ENCODE measurements around the gene PKP4. TPM values are rescaled to one million over a fixed set of nuclear protein-coding genes. Genes with fewer than 3 reads are reported as not detected.

Gene PKP4
- total RNA-seq, 2 experiments from 2014 or later: 68.7 to 73.2 TPM

DNA sequence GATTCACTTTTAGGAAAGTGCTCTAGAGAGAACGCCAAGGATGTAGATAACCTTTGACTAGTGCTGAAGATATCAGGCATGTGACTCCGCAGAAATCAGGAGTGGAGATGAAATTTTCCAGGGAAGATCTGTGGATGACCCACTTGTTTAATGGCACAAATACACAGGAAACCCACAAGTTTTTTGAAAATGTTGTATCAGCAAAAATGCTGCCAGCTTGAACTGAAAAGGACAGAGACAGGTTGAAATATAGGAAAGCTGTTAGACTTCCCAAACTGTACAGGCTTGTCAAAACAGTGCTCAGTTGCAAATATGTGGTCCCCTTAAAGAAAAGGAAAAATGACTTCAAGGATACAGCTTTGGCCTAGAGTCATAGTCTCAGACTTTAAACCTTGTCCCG lies 96.5 kb downstream of the PKP4 start:
- H3K4me1 ChIP-seq (ENCODE audit: insufficient read depth, low read length, poor library complexity, severe bottlenecking): no peaks in the 10 kb centered on the region
- CTCF ChIA-PET (ENCODE audit: unreplicated experiment): no interaction called here
- H2AFZ ChIP-seq (ENCODE audit: low read length): no peak overlapping the region
- H4K20me1 ChIP-seq (ENCODE audit: insufficient read depth, low read length): no peaks in the 10 kb centered on the region
- H3K4me3 ChIP-seq (ENCODE audit: low read depth, low read length, poor library complexity, severe bottlenecking): no peak overlapping the region
- BruUV-seq (replicated peaks): no TSS peak
- no peaks in the 10 kb centered on the region for H3K36me3 ChIP-seq (ENCODE audit: insufficient read depth, low read length)
- intact Hi-C loops (cut with micrococcal nuclease; ENCODE audit: unreplicated experiment): no loop called here
- no peak overlapping the region for H3K27ac ChIP-seq (ENCODE audit: low read depth, low read length, poor library complexity, severe bottlenecking)
- no peaks in the 10 kb centered on the region for H3K79me2 ChIP-seq (ENCODE audit: insufficient read depth, low read depth, low read length)
- H3K9me3 ChIP-seq (ENCODE audit: low read length): no peaks in the 10 kb centered on the region
- POLR2A ChIA-PET: interaction anchor here (1.0 kb wide), 1 partner anchor 10 kb away, joined by 4 read pairs; no protein-coding TSS in a partner anchor
- H3K4me2 ChIP-seq (ENCODE audit: low read length): no peak overlapping the region
- no peak for TF ChIP-seq EZH2phosphoT487 (IDR thresholded peaks at IDR 0.05; ENCODE audit: borderline replicate concordance, low read depth, low read length)
- TF ChIP-seq, protein P1, sequence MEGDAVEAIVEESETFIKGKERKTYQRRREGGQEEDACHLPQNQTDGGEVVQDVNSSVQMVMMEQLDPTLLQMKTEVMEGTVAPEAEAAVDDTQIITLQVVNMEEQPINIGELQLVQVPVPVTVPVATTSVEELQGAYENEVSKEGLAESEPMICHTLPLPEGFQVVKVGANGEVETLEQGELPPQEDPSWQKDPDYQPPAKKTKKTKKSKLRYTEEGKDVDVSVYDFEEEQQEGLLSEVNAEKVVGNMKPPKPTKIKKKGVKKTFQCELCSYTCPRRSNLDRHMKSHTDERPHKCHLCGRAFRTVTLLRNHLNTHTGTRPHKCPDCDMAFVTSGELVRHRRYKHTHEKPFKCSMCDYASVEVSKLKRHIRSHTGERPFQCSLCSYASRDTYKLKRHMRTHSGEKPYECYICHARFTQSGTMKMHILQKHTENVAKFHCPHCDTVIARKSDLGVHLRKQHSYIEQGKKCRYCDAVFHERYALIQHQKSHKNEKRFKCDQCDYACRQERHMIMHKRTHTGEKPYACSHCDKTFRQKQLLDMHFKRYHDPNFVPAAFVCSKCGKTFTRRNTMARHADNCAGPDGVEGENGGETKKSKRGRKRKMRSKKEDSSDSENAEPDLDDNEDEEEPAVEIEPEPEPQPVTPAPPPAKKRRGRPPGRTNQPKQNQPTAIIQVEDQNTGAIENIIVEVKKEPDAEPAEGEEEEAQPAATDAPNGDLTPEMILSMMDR (conservative IDR thresholded peaks at IDR 0.05; ENCODE audit: low read length): no peak
- DNase-seq (ENCODE audit: low spot score): no peak
- H3K9me2 ChIP-seq (ENCODE audit: insufficient read depth, low read length): no peaks in the 10 kb centered on the region

DNA sequence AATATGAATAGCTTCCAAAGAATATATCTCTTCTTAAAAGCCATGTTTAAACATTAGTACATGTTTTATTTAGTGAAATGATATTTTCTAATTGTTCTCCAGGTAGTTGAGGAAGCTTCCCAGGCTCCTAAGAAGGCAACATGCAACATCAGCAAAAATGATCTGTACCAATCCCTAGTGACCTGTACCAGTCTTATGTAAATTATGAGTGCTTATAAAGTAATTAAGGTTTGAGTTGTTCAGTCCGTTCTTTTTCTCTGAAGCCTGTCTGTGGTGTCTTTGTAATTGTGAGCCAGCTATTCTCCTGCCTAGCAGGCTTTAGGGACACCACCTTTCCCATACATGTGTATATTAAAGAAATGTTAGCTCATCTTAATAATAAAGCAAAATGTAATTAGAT lies 98.2 kb downstream of the PKP4 start:
- no peaks in the 10 kb centered on the region for H3K36me3 ChIP-seq (ENCODE audit: insufficient read depth, low read length)
- H3K4me2 ChIP-seq (ENCODE audit: low read length): no peak overlapping the region
- H4K20me1 ChIP-seq (ENCODE audit: insufficient read depth, low read length): no peaks in the 10 kb centered on the region
- H3K4me3 ChIP-seq (ENCODE audit: low read depth, low read length, poor library complexity, severe bottlenecking): no peak overlapping the region
- DNase-seq (ENCODE audit: low spot score): no peak
- POLR2A ChIA-PET: interaction anchor here (1.0 to 1.1 kb wide), 2 partner anchors 14 to 19 kb away, joined by 4 to 5 read pairs; no protein-coding TSS in a partner anchor
- H3K9me2 ChIP-seq (ENCODE audit: insufficient read depth, low read length): no peaks in the 10 kb centered on the region
- H3K27ac ChIP-seq (ENCODE audit: low read depth, low read length, poor library complexity, severe bottlenecking): no peak overlapping the region
- H2AFZ ChIP-seq (ENCODE audit: low read length): no peak overlapping the region
- H3K4me1 ChIP-seq (ENCODE audit: insufficient read depth, low read length, poor library complexity, severe bottlenecking): no peaks in the 10 kb centered on the region
- no peaks in the 10 kb centered on the region for H3K79me2 ChIP-seq (ENCODE audit: insufficient read depth, low read depth, low read length)
- BruUV-seq (replicated peaks): no TSS peak
- intact Hi-C loops (cut with micrococcal nuclease; ENCODE audit: unreplicated experiment): no loop called here
- CTCF ChIA-PET (ENCODE audit: unreplicated experiment): no interaction called here
- TF ChIP-seq EZH2phosphoT487 (IDR thresholded peaks at IDR 0.05; ENCODE audit: borderline replicate concordance, low read depth, low read length): no peak
- TF ChIP-seq, protein P1 (conservative IDR thresholded peaks at IDR 0.05; ENCODE audit: low read length): no peak
- no peaks in the 10 kb centered on the region for H3K9me3 ChIP-seq (ENCODE audit: low read length)

DNA sequence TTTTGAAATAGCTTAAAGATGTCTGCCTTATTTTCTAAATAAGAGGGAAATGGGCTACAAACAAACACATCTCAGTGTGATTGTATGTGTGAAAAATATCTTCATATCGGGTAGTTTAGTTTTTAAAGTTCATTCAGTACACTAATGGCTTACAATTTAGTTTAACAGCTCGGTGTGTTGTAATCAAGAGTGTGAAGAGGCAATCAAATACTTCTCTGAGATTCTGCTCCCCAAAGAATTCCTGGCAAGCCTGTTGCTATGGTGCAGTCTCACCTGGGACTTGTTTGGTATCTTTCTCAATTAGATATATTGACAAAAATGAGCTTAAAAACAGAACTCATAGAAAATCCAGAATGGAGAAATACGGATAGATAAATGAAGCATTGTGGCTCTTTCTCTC lies 99.4 kb downstream of the PKP4 start:
- ChIA-PET CTCF (ENCODE audit: unreplicated experiment) (no interaction called here), POLR2A (no interaction called here)
- Histone ChIP-seq H3K4me1 (ENCODE audit: insufficient read depth, low read length, poor library complexity, severe bottlenecking) (no peaks in the 10 kb centered on the region), H3K4me3 (ENCODE audit: low read depth, low read length, poor library complexity, severe bottlenecking) (no peak overlapping the region), H2AFZ (ENCODE audit: low read length) (no peak overlapping the region), H3K27ac (ENCODE audit: low read depth, low read length, poor library complexity, severe bottlenecking) (no peak overlapping the region), H3K9me3 (ENCODE audit: low read length) (no peaks in the 10 kb centered on the region), H3K79me2 (ENCODE audit: insufficient read depth, low read depth, low read length) (no peaks in the 10 kb centered on the region), H3K9me2 (ENCODE audit: insufficient read depth, low read length) (no peaks in the 10 kb centered on the region), H3K4me2 (ENCODE audit: low read length) (no peak overlapping the region), H4K20me1 (ENCODE audit: insufficient read depth, low read length) (no peaks in the 10 kb centered on the region), H3K36me3 (ENCODE audit: insufficient read depth, low read length) (no peaks in the 10 kb centered on the region)
- DNase-seq (ENCODE audit: low spot score): no peak
- intact Hi-C loops (cut with micrococcal nuclease; ENCODE audit: unreplicated experiment): no loop called here
- no TSS peak for BruUV-seq (replicated peaks)
- TF ChIP-seq, protein P1 (conservative IDR thresholded peaks at IDR 0.05; ENCODE audit: low read length): no peak
- no peak for TF ChIP-seq EZH2phosphoT487 (IDR thresholded peaks at IDR 0.05; ENCODE audit: borderline replicate concordance, low read depth, low read length)

All from OCI-LY7 (cell line).